MM.1S (cell line): ENCODE data around the gene HENMT1.
"Not testable (repeated sequence)": the region's sequence is repeated elsewhere in the genome, so short reads cannot be mapped to it uniquely, and the experiment has no call there.

ENCODE experiments used
- DNase-seq: peaks from one replicate; pipeline ENCODE4 v3.0.0-alpha.2; 2015
- H2AFZ ChIP-seq: fragments of 300-600 bp; sonication (generic); 2 replicates; pipeline ENCODE4 v1.6.0; 2016; ENCODE audit warnings: antibody characterized with exemption, low read length
- H3F3A ChIP-seq: fragments of 300-600 bp; sonication (generic); 2 replicates; pipeline ENCODE4 v1.6.1; 2016; ENCODE audit warnings: mild to moderate bottlenecking, antibody characterized with exemption, low read length, moderate library complexity, mixed read lengths; ENCODE audit not compliant: insufficient read depth
- H3K27ac ChIP-seq: fragments of 300-600 bp; sonication (generic); 2 replicates; pipeline ENCODE4 v1.5.1; 2016; ENCODE audit warnings: mild to moderate bottlenecking, low read length
- H3K27me3 ChIP-seq: fragments of 300-600 bp; sonication (generic); replicated peaks from 2 replicates; pipeline ENCODE4 v1.6.0; 2016; ENCODE audit warnings: low read length; ENCODE audit not compliant: insufficient read depth
- H3K36me3 ChIP-seq: fragments of 300-600 bp; sonication (generic); replicated peaks from 2 replicates; pipeline ENCODE4 v1.6.1; 2016; ENCODE audit warnings: mild to moderate bottlenecking, low read length, mixed read lengths; ENCODE audit not compliant: insufficient read depth
- H3K4me1 ChIP-seq: fragments of 300-600 bp; sonication (generic); 2 replicates; pipeline ENCODE4 v1.6.1; 2016; ENCODE audit warnings: low read length, mixed read lengths
- H3K4me2 ChIP-seq: fragments of 300-600 bp; sonication (generic); 2 replicates; pipeline ENCODE4 v1.6.0; 2016; ENCODE audit warnings: low read depth, low read length
- H3K4me3 ChIP-seq: fragments of 300-600 bp; sonication (generic); 2 replicates; pipeline ENCODE4 v1.5.1; 2016; ENCODE audit warnings: low read length, mixed read lengths
- H3K79me2 ChIP-seq: fragments of 300-600 bp; sonication (generic); 2 replicates; pipeline ENCODE4 v1.6.1; 2016; ENCODE audit warnings: mixed run types, low read length, mixed read lengths
- H3K9ac ChIP-seq: fragments of 300-600 bp; sonication (generic); 2 replicates; pipeline ENCODE4 v1.6.1; 2016; ENCODE audit warnings: low read length, mixed read lengths
- H3K9me2 ChIP-seq: fragments of 300-600 bp; sonication (generic); replicated peaks from 2 replicates; pipeline ENCODE4 v1.6.1; 2016; ENCODE audit warnings: mild to moderate bottlenecking, low read length, mixed read lengths; ENCODE audit not compliant: insufficient read depth
- H3K9me3 ChIP-seq: fragments of 300-600 bp; sonication (generic); replicated peaks from 2 replicates; pipeline ENCODE4 v1.6.1; 2016; ENCODE audit warnings: mild to moderate bottlenecking, low read length, mixed read lengths; ENCODE audit not compliant: insufficient read depth
- H4K20me1 ChIP-seq: fragments of 300-600 bp; sonication (generic); 2 replicates; pipeline ENCODE4 v1.6.1; 2016; ENCODE audit warnings: mild to moderate bottlenecking, low read length, moderate library complexity, mixed read lengths; ENCODE audit not compliant: insufficient read depth
- CTCF ChIP-seq: fragments of 300-600 bp; sonication (generic); IDR thresholded peaks from 2 replicates; pipeline ENCODE4 v1.5.1; 2016; ENCODE audit warnings: antibody characterized with exemption, low read length, mixed read lengths
- EZH2 ChIP-seq: fragments of 300-600 bp; sonication (generic); optimal IDR thresholded peaks from 2 replicates; pipeline ENCODE3; 2017; ENCODE audit warnings: low read depth, mild to moderate bottlenecking, antibody characterized with exemption, low read length, mixed read lengths
- EZH2phosphoT487 ChIP-seq: fragments of 300-600 bp; sonication (generic); IDR thresholded peaks from 2 replicates; pipeline ENCODE4 v1.6.1; 2018; ENCODE audit warnings: antibody characterized with exemption, low read length

The HENMT1 gene

GRCh38 chr1:108686614-108687313, 25.9 kb upstream of the HENMT1 start:
- no peaks in the 10 kb centered on the region for H4K20me1 ChIP-seq
- no peak for TF ChIP-seq EZH2phosphoT487
- TF ChIP-seq EZH2: no peak
- TF ChIP-seq CTCF: no peak
- H3K36me3 ChIP-seq: no peaks in the 10 kb centered on the region
- no peak overlapping the region for H2AFZ ChIP-seq
- no peaks in the 10 kb centered on the region for H3K9me2 ChIP-seq
- no peaks in the 10 kb centered on the region for H3K27me3 ChIP-seq
- H3K4me2 ChIP-seq: no peak overlapping the region
- no peaks in the 10 kb centered on the region for H3F3A ChIP-seq
- H3K4me1 ChIP-seq: no peaks in the 10 kb centered on the region
- no peak overlapping the region for H3K27ac ChIP-seq
- no peak for DNase-seq
- no peak overlapping the region for H3K4me3 ChIP-seq
- peaks cover 7% of the 10 kb centered on the region for H3K79me2 ChIP-seq
- no peak overlapping the region for H3K9ac ChIP-seq
- H3K9me3 ChIP-seq: no peaks in the 10 kb centered on the region

GRCh38 chr1:108685529-108685928, 24.6 kb upstream of the HENMT1 start:
- Histone ChIP-seq H3K79me2 (no peaks in the 10 kb centered on the region), H3K27ac (no peak overlapping the region), H3K4me3 (no peak overlapping the region), H2AFZ (no peak overlapping the region), H3K9me2 (no peaks in the 10 kb centered on the region), H3K27me3 (no peaks in the 10 kb centered on the region), H3K36me3 (no peaks in the 10 kb centered on the region), H3K9me3 (no peaks in the 10 kb centered on the region), H3K9ac (no peak overlapping the region), H3F3A (no peaks in the 10 kb centered on the region), H3K4me2 (no peak overlapping the region), H3K4me1 (no peaks in the 10 kb centered on the region), H4K20me1 (no peaks in the 10 kb centered on the region)
- no peak for TF ChIP-seq CTCF
- no peak for TF ChIP-seq EZH2
- TF ChIP-seq EZH2phosphoT487: no peak
- no peak for DNase-seq

GRCh38 chr1:108681701-108682100, 20.8 kb upstream of the HENMT1 start:
- H3K9me3 ChIP-seq, H2AFZ ChIP-seq, H3K27me3 ChIP-seq, H3K9ac ChIP-seq, H3F3A ChIP-seq, H3K36me3 ChIP-seq, H3K4me3 ChIP-seq, H3K4me2 ChIP-seq, H3K79me2 ChIP-seq, H3K27ac ChIP-seq, DNase-seq, H3K4me1 ChIP-seq, H4K20me1 ChIP-seq, H3K9me2 ChIP-seq: not testable (repeated sequence)

GRCh38 chr1:108679586-108680213, 18.8 kb upstream of the HENMT1 start:
- H3K4me2 ChIP-seq: peak overlapping the region; percentile 45; the same call in 1 of the 2 replicates

More at GRCh38 chr1:108679586-108680213, 18.8 kb upstream of the HENMT1 start:
- no peak for TF ChIP-seq EZH2
- TF ChIP-seq EZH2phosphoT487: no peak
- no peak for TF ChIP-seq CTCF
- peak overlapping the region; percentile 45 for H3K4me3 ChIP-seq
- no peaks in the 10 kb centered on the region; the same call in none of the 2 replicates for H3F3A ChIP-seq
- H3K27ac ChIP-seq: peak overlapping the region; percentile 52
- no peaks in the 10 kb centered on the region for H3K9me3 ChIP-seq
- no peaks in the 10 kb centered on the region for H4K20me1 ChIP-seq
- no peaks in the 10 kb centered on the region for H3K27me3 ChIP-seq
- H3K9me2 ChIP-seq: no peaks in the 10 kb centered on the region
- no peak overlapping the region for H3K9ac ChIP-seq
- peak overlapping the region; percentile 69 for H2AFZ ChIP-seq
- H3K4me1 ChIP-seq: peaks cover 4% of the 10 kb centered on the region; the same call in 1 of the 2 replicates
- H3K79me2 ChIP-seq: no peaks in the 10 kb centered on the region
- peak; percentile 35 for DNase-seq
- H3K36me3 ChIP-seq: no peaks in the 10 kb centered on the region
